K562 (cell line): Measurements from ENCODE around the gene NOL12. TPM values are rescaled to one million over a fixed set of nuclear protein-coding genes. Genes with fewer than 3 reads are reported as not detected.

Experiments used
- CBFB ChIP-seq: sonication (generic); formaldehyde crosslinking; IDR thresholded peaks from 2 replicates; pipeline ENCODE4 v1.4.0; 2020; ENCODE audit warnings: mild to moderate bottlenecking, missing genetic modification reagents
- CREB1 ChIP-seq, 2 experiments: sonication (generic) in 1 of 2; formaldehyde crosslinking in 1 of 2; IDR thresholded peaks; 2 replicates each; pipeline versions ENCODE4 v1.6.1 to v1.8.0; 2012 to 2022; ENCODE audit warnings: inconsistent platforms in 1 of 2, mild to moderate bottlenecking in 1 of 2, missing genetic modification reagents in 1 of 2, moderate library complexity in 1 of 2
- CSDE1 ChIP-seq, 2 experiments: fragments of 450-650 bp; IDR thresholded peaks; 2 replicates each; pipeline ENCODE4 v1.6.1; 2016; ENCODE audit warnings: mild to moderate bottlenecking in 1 of 2
- GATAD2A ChIP-seq: fragments of 450-650 bp; IDR thresholded peaks from 2 replicates; pipeline ENCODE4 v1.6.1; 2017
- ILK ChIP-seq: fragments of 450-650 bp; IDR thresholded peaks from 2 replicates; pipeline ENCODE4 v1.6.1; 2016; ENCODE audit warnings: missing genetic modification characterization, low read depth, mild to moderate bottlenecking, missing compliant biosample characterization, moderate library complexity, borderline replicate concordance
- LEF1 ChIP-seq: fragments of 450-650 bp; IDR thresholded peaks from 2 replicates; pipeline ENCODE4 v1.6.1; 2016; ENCODE audit warnings: mild to moderate bottlenecking
- NR4A1 ChIP-seq, 2 experiments: fragments of 250-450 bp in 1 of 2; fragments of 450-650 bp in 1 of 2; sonication (Bioruptor Pico) in 1 of 2; IDR thresholded peaks; 2 replicates each; pipeline versions ENCODE4 v1.4.0 to v1.6.1; 2016 to 2020; ENCODE audit warnings: mild to moderate bottlenecking in 2 of 2, missing compliant biosample characterization in 1 of 2, missing genetic modification characterization in 1 of 2, moderate library complexity in 1 of 2
- PHF8 ChIP-seq: fragments of 200-600 bp; sonication (generic); IDR thresholded peaks from 2 replicates; pipeline ENCODE4 v1.6.1; 2012; ENCODE audit warnings: mixed run types, mild to moderate bottlenecking, inconsistent platforms, low read length, moderate library complexity, borderline replicate concordance
- PTBP1 ChIP-seq: fragments of 200-400 bp; formaldehyde crosslinking; IDR thresholded peaks from 2 replicates; pipeline ENCODE4 v1.6.1; 2017; ENCODE audit warnings: low read depth, low read length
- PURB ChIP-seq: sonication (generic); formaldehyde crosslinking; IDR thresholded peaks from 2 replicates; pipeline ENCODE4 v1.9.0; 2021; ENCODE audit warnings: low read depth, mild to moderate bottlenecking, missing genetic modification reagents
- RCOR1 ChIP-seq, 2 experiments: IDR thresholded peaks; 2 replicates each; pipeline ENCODE4 v1.6.1; 2012; ENCODE audit warnings: low read depth in 2 of 2, low read length in 2 of 2, borderline replicate concordance in 1 of 2, improper control_type of control experiment in 1 of 2
- RHOXF2B ChIP-seq: fragments of 250-450 bp; sonication (Bioruptor Pico); conservative IDR thresholded peaks from 2 replicates; pipeline ENCODE4 v1.5.1; 2021
- SRSF1 ChIP-seq: fragments of 200-400 bp; formaldehyde crosslinking; IDR thresholded peaks from 2 replicates; pipeline ENCODE4 v1.6.1; 2017; ENCODE audit warnings: mild to moderate bottlenecking, low read depth, low read length, moderate library complexity
- ZBTB2 ChIP-seq: fragments of 450-650 bp; IDR thresholded peaks from 2 replicates; pipeline ENCODE4 v1.6.1; 2016; ENCODE audit warnings: antibody characterized with exemption
- ZNF277 ChIP-seq: fragments of 250-450 bp; sonication (Bioruptor Pico); IDR thresholded peaks from 2 replicates; pipeline ENCODE4 v1.8.0; 2022; ENCODE audit warnings: inconsistent platforms, mild to moderate bottlenecking, moderate library complexity, borderline replicate concordance
- ZNF431 ChIP-seq: sonication (generic); formaldehyde crosslinking; IDR thresholded peaks from 2 replicates; pipeline ENCODE4 v1.8.0; 2022; ENCODE audit warnings: mild to moderate bottlenecking, missing genetic modification reagents
- ZNF551 ChIP-seq: fragments of 250-450 bp; sonication (Bioruptor Pico); IDR thresholded peaks from 2 replicates; pipeline ENCODE4 v1.5.0; 2021; ENCODE audit warnings: mild to moderate bottlenecking, moderate library complexity
- ZNF592 ChIP-seq: fragments of 450-650 bp; IDR thresholded peaks from 2 replicates; pipeline ENCODE4 v1.6.1; 2017; ENCODE audit warnings: antibody characterized with exemption, mild to moderate bottlenecking
- ZNF696 ChIP-seq: fragments of 250-450 bp; sonication (Bioruptor Pico); conservative IDR thresholded peaks from 2 replicates; pipeline ENCODE4 v1.4.0; 2020; ENCODE audit warnings: mild to moderate bottlenecking, moderate library complexity
- ZNF76 ChIP-seq: fragments of 250-450 bp; sonication (Bioruptor Pico); IDR thresholded peaks from 2 replicates; pipeline ENCODE4 v1.4.0; 2020; ENCODE audit warnings: mild to moderate bottlenecking, moderate library complexity, borderline replicate concordance
- ZNF79 ChIP-seq: fragments of 250-450 bp; sonication (Bioruptor Pico); IDR thresholded peaks from 2 replicates; pipeline ENCODE4 v1.4.0; 2020; ENCODE audit warnings: low read depth, mild to moderate bottlenecking, moderate library complexity
- polyA plus RNA-seq, 8 experiments: library from polyadenylated mRNA; depleted of rRNA in 4 of 8; stranded (reverse) in 5 of 8; unstranded in 3 of 8; fragments of >200 nt; fragmentation: Nextera tagmentation in 2 of 8; fragmentation: Illumina TruSeq in 1 of 8; extraction: Ambion mirVana in 2 of 8; extraction: Trizol in 1 of 8; gene quantifications; 2 replicates each; pipeline versions ENCODE4 v1.2.1 to v1.2.3, GENCODE V29; 2011 to 2014; ENCODE audit warnings: inconsistent platforms in 1 of 8, missing spikeins in 1 of 8
- total RNA-seq, 7 experiments: library from RNA; depleted of rRNA in 6 of 7; stranded (reverse); fragments of >200 nt in 6 of 7; fragmentation: Illumina TruSeq in 2 of 7; extraction: Trizol in 2 of 7; gene quantifications; 2 replicates each; pipeline versions ENCODE4 v1.2.1 to v1.2.3, GENCODE V29; 2011 to 2021; ENCODE audit warnings: low replicate concordance in 1 of 7

The NOL12 gene
- total and polyA plus RNA-seq, 9 of the 15 experiments (the other 6 are each of a cell fraction or from before 2014, with no cell fraction given) = 2.8 to 40.9 (median 28.5) TPM

GRCh38 chr22:37676736-37677492 is 9.2 kb upstream of the NOL12 start (continued):
- TF ChIP-seq ZNF592 = peak; percentile 4; the same call in 1 of the 2 replicates
- TF ChIP-seq PURB (CRISPR knock-in tag) = no peak
- TF ChIP-seq RCOR1 (IDR thresholded peaks at IDR 0.05; ENCODE audit: borderline replicate concordance in 1 of 2, low read depth in 2 of 2, low read length in 2 of 2) = peak in 1 of 2 experiments; percentile 64; a peak in 1 of 4 replicates
- no peak for TF ChIP-seq ILK (tag)
- no peak for TF ChIP-seq ZBTB2
- TF ChIP-seq ZNF79 (CRISPR knock-in tag) = no peak
- TF ChIP-seq ZNF76 = no peak
- no peak for TF ChIP-seq ZNF431
- TF ChIP-seq PTBP1 = no peak
- TF ChIP-seq GATAD2A = no peak
- TF ChIP-seq PHF8 = peak; percentile 28; the same call in 1 of the 2 replicates
- TF ChIP-seq CREB1 (IDR thresholded peaks at IDR 0.05) = peak; percentile 44; the same call in 1 of the 2 replicates
- peak; percentile 68; the same call in 1 of the 2 replicates for TF ChIP-seq CREB1 (CRISPR knock-in tag; IDR thresholded peaks at IDR 0.05)
- TF ChIP-seq ZNF277 = no peak
- no peak for TF ChIP-seq ZNF551 (CRISPR knock-in tag)
- TF ChIP-seq CSDE1 (IDR thresholded peaks at IDR 0.05) = no peak
- no peak for TF ChIP-seq NR4A1 (CRISPR knock-in tag; IDR thresholded peaks at IDR 0.05)
- TF ChIP-seq NR4A1 (tag; IDR thresholded peaks at IDR 0.05) = no peak
- no peak for TF ChIP-seq RHOXF2B
- no peak for TF ChIP-seq SRSF1
- TF ChIP-seq LEF1 = peak; percentile 65
- TF ChIP-seq CBFB (CRISPR knock-in tag) = no peak
- TF ChIP-seq ZNF696 (CRISPR knock-in tag) = no peak
